Jurkat, Clone E6-1 (cell line): ENCODE measurements around the gene GDF10. TPM values are rescaled to one million over a fixed set of nuclear protein-coding genes. Genes with fewer than 3 reads are reported as not detected.
A peak's percentile ranks its signal among the peaks of the same experiment; 100 is the strongest.

Experiments used
- DNase-seq: peaks from one replicate; pipeline ENCODE4 v3.0.0-alpha.2; 2011; ENCODE audit warnings: low read depth, low spot score
- H3K4me3 ChIP-seq: 2 replicates; pipeline ENCODE4 v1.5.1; 2011; ENCODE audit warnings: mild to moderate bottlenecking, low read length, control low read depth, moderate library complexity
- polyA plus RNA-seq: library from polyadenylated mRNA; unstranded; fragments of >200 nt; gene quantifications from one replicate; pipeline ENCODE4 v1.2.1, GENCODE V29; 2012; ENCODE audit warnings: missing spikeins; ENCODE audit not compliant: insufficient read length, insufficient read depth

Gene GDF10, protein sequence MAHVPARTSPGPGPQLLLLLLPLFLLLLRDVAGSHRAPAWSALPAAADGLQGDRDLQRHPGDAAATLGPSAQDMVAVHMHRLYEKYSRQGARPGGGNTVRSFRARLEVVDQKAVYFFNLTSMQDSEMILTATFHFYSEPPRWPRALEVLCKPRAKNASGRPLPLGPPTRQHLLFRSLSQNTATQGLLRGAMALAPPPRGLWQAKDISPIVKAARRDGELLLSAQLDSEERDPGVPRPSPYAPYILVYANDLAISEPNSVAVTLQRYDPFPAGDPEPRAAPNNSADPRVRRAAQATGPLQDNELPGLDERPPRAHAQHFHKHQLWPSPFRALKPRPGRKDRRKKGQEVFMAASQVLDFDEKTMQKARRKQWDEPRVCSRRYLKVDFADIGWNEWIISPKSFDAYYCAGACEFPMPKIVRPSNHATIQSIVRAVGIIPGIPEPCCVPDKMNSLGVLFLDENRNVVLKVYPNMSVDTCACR
- not detected for polyA plus RNA-seq

DNA sequence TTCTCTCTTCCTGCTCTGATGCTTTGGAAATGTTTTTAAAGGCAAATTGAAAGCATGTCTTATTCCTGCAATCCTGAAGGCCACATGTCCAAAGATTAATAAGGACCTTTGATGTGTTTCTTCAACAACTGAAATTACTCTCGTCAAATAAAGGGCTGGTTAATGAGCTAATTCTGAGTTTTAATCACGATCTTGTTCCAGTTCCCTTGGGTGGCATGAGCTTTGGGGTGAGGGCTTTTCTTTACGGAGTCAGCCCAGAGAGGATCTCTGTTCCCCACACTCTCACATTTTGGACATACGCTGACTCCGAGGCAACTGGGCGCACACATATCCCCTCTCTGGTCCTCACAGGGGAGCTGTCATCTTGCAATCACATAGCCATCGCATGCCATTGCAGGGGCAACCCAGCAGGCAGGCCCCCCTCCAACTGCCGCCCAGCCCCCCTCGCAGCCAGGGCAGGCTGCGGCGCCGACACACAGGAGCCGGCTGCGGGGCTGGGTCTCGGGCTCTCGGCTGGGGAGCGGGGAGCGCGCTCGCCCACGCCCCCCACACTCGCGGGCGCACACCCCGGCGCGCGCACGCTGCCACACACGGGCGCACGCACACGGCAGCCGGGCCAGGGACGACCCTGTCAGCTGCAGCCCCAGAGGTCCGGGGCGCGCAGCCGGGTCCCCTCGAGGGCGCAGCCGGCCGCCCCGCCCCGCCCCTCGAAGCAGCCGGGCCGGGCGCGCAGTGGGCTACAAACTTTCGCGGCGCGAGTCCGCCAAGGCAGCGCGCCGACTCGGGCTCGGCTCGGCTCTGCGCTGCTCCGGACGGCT, at the start of gene GDF10:
GDF10 (plus strand) TSS at position 587 of the 818 bp plus-strand sequence. CDS start 455 bp downstream, outside the sequence.
- no peak for DNase-seq
- no peak within 1 kb of the TSS for H3K4me3 ChIP-seq

GRCh38 chr10:47252093-47252780, 47.8 kb upstream of the GDF10 start:
- no peak overlapping the region for H3K4me3 ChIP-seq
- DNase-seq: no peak

DNA sequence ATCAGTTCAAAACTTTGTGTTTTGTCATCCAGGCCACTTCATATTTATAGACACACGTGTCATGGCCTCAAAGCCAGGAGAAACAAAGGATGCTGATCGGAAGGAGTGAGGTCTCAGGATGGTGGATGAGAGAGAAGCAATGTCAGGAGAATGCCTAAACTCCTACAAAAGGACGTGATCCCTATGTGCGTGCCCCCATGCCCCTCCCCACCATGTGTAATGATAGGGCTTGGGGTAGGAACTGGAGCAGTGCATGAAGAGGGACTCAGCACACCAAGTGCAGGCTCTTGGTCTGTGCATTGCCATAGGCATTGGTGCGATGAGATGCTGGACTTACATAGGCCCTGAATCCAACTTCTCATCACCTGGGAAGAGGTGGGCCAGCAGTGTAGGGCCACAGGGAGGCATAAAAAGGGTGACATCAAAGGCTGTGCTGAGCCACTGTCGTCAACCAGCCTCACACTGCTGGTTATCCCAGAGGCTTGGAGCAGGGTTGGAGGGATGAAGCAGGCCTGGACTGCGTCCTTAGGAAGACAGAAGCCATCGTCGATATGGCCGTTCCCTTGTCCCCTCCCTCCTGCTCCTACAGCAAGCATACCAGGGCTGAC, 46.9 kb upstream of the GDF10 start:
- no peak overlapping the region for H3K4me3 ChIP-seq
- no peak for DNase-seq

- DNase-seq: no peak
- H3K4me3 ChIP-seq: no peak overlapping the region
Measured at GRCh38 chr10:47253651-47254375, 46.2 kb upstream of the GDF10 start.

- DNase-seq: no peak
- H3K4me3 ChIP-seq: no peak overlapping the region
Measured at GRCh38 chr10:47254611-47255010, 45.4 kb upstream of the GDF10 start.

DNA sequence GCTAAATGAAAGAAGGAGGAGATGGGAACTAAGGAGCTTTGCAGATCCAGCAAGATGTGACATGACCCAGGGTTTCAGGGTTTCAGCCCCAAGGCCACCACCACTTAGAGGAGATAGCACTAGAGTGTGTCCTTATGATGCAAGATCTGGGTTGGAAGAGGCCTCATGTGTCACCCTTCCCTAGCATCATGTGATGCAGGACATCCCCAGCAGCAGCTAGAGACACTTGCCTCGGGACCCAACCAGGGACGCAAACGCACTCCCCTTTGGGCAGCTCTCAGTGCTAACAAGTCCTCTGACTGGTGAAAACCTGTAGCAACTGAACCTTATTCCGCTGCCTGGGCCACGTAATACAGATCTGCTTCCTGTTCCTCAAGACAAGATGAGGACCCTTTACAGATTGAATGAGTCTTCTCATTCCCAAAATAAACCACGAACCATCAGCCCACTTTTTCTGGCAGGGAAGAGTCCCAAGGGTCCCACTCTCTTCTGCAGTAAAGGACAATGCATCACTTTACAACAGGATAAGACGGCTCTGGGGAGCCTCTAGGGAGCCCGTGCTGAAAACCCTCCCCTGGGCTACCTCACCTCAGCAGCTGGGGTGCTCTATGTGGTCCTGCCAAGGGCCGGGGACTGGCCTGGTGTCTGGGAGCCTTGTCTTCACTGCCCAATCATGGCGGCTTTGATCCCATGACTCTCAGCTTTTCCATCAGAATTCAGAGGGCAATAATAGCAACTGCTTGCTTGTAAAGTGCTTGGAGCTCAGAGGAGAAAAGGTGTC, 44.8 kb upstream of the GDF10 start:
- no peak overlapping the region for H3K4me3 ChIP-seq

DNA sequence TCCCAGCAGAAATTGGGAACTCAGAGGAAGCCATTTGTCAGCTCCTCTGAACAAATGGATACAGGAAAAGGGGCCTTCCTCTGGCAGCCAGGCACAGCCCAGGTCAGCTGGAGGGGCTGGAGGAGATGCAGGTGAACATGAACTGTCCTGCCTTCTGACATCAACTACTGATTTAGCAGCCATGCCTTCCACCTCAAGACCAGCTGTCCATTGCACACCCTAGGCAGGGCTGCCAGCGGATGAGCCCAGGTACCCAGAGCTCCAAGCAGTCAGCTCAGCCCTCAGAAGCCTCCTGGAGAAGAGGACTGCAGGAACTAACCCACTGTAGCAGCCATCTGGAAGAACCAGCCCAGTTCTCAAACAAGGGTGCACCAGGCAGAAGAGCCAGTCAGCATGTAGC, 44.1 kb upstream of the GDF10 start:
- no peak for DNase-seq
- H3K4me3 ChIP-seq: no peak overlapping the region

More for the DNA sequence above, 44.8 kb upstream of the GDF10 start:
- no peak for DNase-seq

DNA sequence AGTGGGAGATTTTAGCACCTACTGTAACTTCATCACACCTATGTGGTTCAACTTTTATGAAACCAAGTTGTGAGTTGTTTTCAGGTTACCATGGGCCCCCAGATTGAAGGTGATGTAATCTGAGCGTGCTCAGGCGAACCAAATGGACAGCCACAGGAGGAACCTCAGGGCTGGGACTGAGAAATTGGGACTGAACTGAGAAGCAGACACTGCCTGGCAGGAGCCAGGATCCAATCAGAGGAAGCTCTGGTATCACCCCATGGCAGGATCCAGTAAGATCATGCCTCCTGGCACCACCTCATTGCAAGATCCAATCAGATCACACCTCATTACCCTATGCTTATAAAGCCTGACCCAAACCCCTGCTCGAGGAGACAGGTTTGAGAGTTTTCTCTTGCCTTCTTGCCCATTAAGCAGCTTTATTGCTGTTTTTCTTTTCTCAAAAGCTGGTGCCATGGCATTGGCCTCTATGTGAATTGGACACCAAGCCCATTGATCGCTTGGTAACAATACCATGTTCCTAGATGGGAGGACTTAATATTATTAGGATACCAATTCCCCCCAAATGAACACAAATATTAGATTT, 43.2 kb upstream of the GDF10 start:
- H3K4me3 ChIP-seq: no peak overlapping the region
- DNase-seq: no peak

DNA sequence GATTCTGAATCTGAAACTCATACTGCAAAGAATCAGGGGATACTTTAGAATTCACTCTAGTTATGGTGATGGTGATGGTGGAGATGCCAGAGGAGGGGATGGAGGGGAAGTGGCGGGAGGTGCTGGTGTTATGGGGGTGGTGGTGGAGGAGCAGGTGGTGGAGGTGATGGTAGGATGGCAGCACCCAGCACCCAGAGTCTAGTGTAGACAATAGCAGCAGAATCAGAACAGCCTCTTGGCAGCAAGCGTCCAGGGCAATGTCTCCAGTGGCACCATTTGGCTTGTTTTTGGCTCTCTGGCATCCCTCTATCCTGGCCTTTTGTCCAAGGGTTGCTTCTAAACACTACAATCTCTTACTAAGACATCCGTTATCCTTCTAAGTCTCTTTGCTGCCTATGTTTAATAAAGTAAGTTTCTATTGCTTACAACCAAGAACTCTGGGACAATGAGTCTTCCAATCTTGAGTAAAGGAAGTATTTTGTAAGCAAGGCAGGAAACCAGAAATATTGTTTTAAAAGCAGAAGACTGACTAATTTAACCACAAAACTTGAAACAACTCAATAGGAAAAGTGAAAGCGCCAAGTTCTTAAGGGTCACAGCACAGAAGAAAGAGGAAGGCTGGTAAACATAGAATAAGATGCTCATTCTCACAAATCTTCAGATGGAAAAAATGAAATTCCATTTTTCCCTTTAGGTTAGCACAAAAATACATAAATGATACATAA, 42.4 kb upstream of the GDF10 start:
- DNase-seq: peak; percentile 87
- H3K4me3 ChIP-seq: no peak overlapping the region

- H3K4me3 ChIP-seq: no peak overlapping the region
- DNase-seq: no peak
Measured at GRCh38 chr10:47258921-47259320, 41.1 kb upstream of the GDF10 start.

- DNase-seq: no peak
Measured at GRCh38 chr10:47259466-47259865, 40.5 kb upstream of the GDF10 start.

DNA sequence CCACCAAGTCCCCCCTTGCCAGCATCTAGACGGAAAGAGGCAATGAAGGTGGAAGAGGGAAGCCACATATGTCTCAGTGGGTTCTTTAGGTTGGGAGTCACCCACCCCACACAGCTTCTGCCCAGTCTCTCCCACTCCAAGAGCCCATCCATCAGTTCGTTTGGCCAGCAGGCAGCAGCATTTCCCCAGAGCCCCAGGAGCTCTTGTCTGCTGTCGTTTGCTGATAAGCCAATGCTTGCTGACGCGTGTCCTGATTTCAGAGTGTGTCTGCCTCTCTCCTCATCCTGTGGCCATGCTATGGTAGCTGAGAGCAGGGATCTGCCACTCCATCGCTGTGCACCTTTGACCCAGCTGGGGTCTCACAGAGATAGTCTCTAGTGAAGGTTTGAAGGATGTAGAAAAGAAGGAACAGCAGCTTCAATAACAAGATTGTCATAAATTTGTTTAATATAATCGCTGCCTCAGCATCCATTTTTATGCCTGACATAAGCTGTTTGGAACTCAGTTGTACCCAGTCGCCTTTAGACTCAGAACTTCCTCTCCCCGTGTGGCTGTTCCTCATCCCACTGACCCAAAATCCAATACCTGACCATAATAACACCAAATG, 39.4 kb upstream of the GDF10 start:
- DNase-seq: peak; percentile 58
- H3K4me3 ChIP-seq: no peak overlapping the region

More at GRCh38 chr10:47259466-47259865, 40.5 kb upstream of the GDF10 start:
- no peak overlapping the region for H3K4me3 ChIP-seq

DNA sequence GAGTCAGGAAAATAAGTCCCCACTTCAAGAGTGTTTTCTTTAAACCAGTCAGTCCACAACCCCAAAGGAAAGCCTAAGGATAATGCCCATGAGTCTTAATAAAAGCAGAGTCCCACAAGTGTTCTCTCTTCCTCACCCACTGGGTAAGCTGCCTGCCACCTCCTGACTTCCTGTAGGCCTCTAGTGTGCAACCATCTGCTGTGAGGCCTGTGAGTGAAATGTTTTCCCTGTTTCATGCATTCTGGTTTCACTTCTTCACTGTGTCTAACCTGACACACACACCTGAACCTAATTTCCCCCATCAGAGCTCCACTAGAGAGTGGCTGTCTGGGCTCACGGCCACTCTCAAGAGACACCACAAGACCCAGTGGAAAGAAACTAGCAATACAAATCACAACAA, 38.9 kb upstream of the GDF10 start:
- no peak overlapping the region for H3K4me3 ChIP-seq
- peak; percentile 82 for DNase-seq

GRCh38 chr10:47261556-47261955, 38.4 kb upstream of the GDF10 start:
- no peak overlapping the region for H3K4me3 ChIP-seq
- DNase-seq: no peak

DNA sequence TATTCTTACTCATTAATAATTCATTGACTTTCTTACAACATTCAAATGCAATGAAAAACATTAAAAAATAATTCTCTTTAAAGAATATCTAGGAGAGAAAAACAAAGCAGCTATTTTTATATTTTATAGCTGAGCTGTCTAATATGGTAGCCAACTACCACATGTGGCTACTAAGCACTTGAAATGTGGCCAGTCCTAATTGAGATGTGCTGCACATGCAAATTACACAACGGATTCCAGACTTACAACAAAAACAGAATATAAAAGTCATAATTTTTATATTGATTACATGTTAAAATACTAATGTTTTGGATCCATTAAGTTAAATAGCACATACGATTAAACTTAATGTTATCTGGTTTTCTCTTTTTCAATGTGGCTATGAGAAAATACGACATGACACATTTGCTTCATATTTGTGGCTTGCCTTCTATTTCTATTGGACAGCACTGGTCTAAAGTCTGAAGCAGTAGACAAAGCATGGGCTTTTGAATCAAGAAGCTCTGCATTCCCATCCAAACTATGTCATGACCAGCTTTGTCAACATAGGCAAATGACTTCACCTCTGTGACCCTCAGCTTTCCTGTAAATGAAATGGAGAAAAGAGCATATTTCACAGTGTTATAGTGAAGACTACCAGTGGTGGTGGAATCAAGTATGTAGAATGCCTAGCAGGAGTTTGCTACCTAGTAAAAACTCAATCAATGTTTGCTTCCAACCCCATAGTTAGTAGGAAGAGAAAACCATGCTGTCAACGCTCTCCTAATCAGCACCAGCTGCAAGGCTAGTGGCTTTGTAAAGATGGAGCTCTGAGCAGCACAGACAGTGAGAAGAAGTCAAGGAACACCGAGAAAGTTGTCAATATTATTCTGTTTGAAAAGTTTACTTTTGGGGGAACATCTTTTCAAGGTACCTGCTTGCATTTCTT, 37.1 kb upstream of the GDF10 start:
- DNase-seq: no peak
- no peak overlapping the region for H3K4me3 ChIP-seq
